Esophagus mucosa (tissue), 1 donor: ENCODE results near the gene TENM4. TPM values are rescaled to one million over a fixed set of nuclear protein-coding genes. Genes with fewer than 3 reads are reported as not detected.
"Not testable (repeated sequence)": the region's sequence is repeated elsewhere in the genome, so short reads cannot be mapped to it uniquely, and the experiment has no call there.

ENCODE experiments used
- ATAC-seq: fragments of 200-7000 bp; cut with Tn5 transposase; one replicate; pipeline ENCODE4 v1.9.1; 2020
- total RNA-seq: library from RNA; stranded (reverse); gene quantifications from one replicate; pipeline ENCODE4 v1.2.4, GENCODE V29; 2023
- donor health status: DM: yes; HTN: yes; CAD: no.

Gene TENM4
- total RNA-seq, 1 donor from 2014 or later = 21.8 TPM

DNA sequence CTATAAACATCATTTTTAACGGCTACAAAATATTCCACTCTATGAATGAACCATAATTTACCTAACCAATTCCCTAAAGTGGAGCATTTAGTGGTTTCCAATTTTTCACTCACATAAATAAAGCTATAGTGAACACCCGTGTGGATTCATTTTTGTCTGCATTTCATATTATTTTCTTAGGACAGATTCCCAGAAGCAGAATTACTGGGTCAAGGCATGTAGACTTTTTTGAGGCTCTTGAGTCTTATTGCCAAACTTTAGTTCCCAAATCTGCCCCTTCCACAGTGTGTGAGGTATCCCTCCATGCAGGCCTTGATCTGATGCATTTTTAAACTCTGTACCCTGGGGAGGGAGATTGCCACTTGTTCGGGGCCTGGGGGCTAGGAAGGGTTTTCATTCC is 198.2 kb downstream of the TENM4 start:
- no peak for ATAC-seq

GRCh38 chr11:79241852-79242241 is 199.0 kb downstream of the TENM4 start:
- ATAC-seq = no peak

- ATAC-seq = no peak
Observed at GRCh38 chr11:79241205-79241851, 199.5 kb downstream of the TENM4 start.

DNA sequence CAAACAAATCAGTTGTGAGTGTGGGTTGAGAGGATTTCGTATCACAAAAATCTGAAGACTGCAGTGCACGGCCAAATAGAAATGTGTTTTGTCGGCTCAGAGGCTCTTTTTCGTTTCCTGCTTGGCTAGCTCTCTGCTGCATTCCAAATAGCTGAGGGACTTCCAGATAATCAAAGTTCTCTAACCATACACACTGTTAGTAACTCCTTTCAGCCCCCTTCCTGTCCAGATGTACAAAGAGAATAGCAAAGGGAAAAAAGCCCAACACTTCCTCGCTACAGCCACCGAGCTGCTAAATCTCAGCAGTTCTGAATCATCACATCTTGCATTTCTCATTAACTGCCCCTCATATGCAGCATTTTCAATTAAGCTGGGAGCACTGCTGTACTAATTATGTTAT is 203.1 kb downstream of the TENM4 start:
- ATAC-seq = no peak

DNA sequence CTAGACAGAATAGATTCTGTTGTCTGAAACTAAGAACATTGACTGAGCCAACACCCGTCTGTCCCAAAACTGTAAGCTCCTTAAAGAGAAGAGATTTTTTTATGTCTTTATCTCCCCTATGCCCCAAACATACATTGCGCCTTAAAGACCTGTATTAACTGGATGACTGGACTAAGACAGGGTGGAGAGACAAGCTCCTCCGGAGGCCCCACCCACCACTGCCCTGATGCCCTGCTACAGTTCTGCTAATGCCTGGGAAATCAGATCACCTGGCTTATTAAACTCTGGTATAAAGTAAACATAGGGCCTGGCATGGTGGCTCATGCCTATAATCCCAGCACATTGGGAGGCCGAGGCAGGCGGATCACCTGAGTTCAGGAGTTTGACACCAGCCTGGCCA is 203.7 kb downstream of the TENM4 start:
- peak; percentile 87 for ATAC-seq

DNA sequence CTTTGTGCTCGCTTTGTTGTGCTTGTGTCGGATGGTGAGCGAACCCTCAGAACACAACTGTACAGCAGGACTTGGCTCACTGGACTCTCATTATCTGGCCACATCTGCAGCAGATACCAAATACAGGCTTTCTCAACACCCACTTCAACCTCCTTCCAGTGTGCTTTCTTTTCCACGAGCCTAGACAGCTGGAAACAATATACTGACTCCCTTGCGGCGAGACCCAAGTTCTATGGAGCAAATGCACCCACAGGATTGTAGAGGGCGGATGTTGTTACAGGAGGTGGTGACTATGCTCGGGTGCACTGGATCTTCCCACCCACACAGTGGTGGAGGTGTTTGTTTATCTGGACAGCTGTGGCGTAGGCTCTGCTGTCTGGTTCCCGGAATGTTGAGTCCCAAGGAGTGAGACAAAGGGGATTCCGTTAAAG is 204.3 kb downstream of the TENM4 start:
- ATAC-seq = peak; percentile 40

GRCh38 chr11:79235696-79236095 is 205.1 kb downstream of the TENM4 start:
- no peak for ATAC-seq

GRCh38 chr11:79232346-79232745 is 208.5 kb downstream of the TENM4 start:
- peak; percentile 28 for ATAC-seq

- ATAC-seq = peak; percentile 78
Observed at GRCh38 chr11:79229047-79229446, 211.8 kb downstream of the TENM4 start.

GRCh38 chr11:79227767-79228755 is 212.8 kb downstream of the TENM4 start:
- no peak for ATAC-seq

DNA sequence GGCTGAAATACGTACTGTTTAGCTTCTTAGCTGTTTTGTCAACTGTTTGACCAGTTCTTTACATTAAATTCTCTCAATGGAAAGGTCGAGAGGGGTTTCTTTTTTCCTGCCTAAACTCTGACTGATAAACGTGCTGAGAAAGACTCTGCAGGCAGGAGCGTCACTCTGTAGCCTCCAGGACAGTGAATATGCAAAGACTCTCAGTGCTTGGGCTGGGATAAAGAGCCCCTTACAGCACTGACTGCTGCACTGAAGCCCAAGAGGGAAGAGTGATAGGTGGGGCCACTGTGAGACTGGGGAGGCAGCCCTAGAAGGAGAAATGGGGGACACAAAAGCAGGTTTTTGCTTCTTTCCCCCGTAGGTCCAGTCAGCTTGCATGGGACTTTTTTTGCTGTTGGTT is 213.5 kb downstream of the TENM4 start:
- no peak for ATAC-seq

DNA sequence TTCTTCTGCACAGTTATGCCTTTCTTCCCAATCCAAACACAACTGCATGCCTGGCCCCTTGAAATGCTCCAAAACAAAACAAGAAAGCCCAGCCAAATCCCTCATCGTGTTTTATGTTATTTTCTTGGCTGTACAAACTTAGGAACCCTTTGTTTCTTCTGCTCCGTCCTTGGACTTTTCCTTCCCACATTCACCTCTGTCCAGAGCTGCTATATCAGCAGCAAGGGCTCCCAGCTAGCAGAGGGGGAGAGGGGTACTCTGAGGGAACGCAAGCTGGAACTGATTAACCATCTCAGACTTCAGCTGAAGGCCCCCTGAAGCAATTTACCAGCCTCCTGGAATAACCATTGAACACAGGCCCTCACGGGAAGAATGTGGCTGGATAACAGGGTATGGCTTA is 214.7 kb downstream of the TENM4 start:
- no peak for ATAC-seq

- not testable (repeated sequence) for ATAC-seq
Observed at GRCh38 chr11:79222163-79222562, 218.7 kb downstream of the TENM4 start.

- no peak for ATAC-seq
Observed at GRCh38 chr11:79221444-79222130, 219.2 kb downstream of the TENM4 start.

GRCh38 chr11:79220171-79220570 is 220.7 kb downstream of the TENM4 start:
- ATAC-seq = peak; percentile 76

- ATAC-seq = peak; percentile 88
Observed at GRCh38 chr11:79219186-79220045, 221.4 kb downstream of the TENM4 start.

DNA sequence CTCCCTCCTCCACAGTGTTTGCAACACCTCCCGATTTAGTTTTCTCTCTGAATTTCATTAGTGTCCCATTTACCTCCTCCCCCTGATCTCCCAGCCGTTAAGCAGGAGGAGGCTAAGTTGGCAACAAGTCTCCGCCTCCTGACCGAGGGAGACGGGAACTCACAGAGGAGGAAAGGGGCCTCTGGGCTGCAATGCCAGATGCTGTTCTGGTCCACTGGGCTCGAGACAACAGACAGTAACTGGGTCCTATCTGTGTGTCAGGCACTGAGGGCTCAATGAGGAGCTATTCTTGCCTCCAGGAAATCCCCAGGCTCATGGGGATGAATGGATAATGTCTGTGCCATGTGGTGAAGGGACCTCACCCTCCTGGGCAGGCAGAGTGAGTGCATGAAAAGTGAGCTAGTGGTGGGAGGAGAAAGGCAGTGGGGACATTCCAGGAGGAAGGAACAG is 228.1 kb downstream of the TENM4 start:
- ATAC-seq = no peak

DNA sequence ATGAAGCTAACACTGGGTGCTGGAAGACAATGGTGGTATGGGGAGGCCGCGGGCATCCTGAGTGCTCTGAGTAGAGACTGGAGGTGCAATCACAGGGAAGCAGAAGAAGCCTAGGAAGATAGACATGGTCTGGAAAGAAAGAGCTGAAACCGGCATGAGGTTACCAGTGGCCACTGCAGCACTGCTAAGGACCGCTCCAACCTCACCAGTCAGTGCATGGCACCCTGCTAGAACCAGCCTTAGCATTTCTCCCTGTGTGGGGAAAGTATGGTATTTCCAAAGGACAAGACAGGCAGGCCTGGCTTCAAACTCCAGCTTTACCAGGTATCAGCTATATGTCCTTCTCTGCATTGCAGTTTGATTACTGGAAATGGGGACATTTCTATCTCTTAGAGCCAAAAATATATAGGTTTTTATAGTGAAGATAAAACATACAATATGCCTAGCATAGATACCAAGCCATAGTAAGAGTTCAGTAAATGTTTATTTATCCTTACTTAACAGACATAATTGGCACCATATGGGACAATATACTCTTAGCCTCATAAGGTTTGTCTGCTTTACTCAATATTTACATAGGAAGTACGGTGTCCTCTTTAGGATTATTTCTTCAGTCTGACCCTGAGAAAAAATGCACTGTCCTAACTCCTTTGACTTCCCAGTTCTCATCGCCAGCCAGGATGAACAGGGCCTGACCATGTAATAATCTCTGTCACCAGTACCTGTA is 231.1 kb downstream of the TENM4 start:
- no peak for ATAC-seq

GRCh38 chr11:79208126-79208525 is 232.7 kb downstream of the TENM4 start:
- no peak for ATAC-seq

DNA sequence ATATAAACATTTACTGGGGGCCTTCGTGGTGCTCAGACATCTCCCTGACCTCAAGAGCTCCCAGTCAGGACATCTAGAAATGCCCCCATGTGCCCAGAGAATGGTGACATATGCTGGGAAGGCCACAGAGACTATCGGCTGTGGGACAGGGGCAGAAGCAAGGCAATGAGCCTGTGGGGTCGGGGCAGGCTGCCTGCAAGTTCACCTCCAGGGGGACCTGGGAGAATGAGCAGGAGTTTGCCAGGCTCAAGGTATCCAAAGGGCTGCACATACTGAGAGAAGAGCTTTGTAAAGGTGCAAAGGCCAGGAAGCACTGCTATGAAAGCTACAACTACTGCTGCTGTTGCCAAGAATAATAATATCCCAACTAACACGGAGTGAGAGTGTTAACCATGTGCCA is 233.9 kb downstream of the TENM4 start:
- no peak for ATAC-seq

DNA sequence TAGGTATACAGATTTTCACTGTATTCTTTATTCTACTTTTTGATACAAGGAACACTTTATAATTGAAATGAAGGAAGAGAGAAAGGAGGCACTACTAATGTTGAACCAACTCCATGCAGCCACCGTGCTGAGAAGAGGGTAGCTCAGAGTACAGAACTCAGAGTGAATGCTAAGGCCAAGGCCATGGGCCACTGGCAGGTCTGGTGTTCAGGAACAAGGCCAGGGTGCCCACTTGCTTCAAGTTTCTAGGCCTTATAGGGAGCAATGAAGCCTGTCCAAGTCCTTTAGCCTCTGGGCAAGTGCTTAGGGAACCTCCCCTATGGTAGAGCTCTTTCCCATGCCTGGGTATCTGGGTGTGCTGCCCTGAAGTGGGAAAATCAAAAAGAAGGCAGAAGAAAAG is 235.0 kb downstream of the TENM4 start:
- no peak for ATAC-seq
